ENCODE results near the gene IHH.

The IHH gene

GRCh38 chr2:219099329-219099728 is 38.6 kb upstream of the IHH start:
- DNase-seq = no peak
- Mint-ChIP-seq H3K36me3 (ENCODE audit: low read depth) (no peaks in the 10 kb centered on the region), H3K4me3 (no peak overlapping the region)

GRCh38 chr2:219095406-219095935 is 34.8 kb upstream of the IHH start:
- Mint-ChIP-seq H3K9me3 (no peaks in the 10 kb centered on the region), H3K4me3 (no peak overlapping the region), H3K27me3 (ENCODE audit: low read depth, poor library complexity) (no peaks in the 10 kb centered on the region), H3K27ac (no peak overlapping the region), H3K4me1 (no peaks in the 10 kb centered on the region), H3K36me3 (ENCODE audit: low read depth) (no peaks in the 10 kb centered on the region)
- TF ChIP-seq CTCF (IDR thresholded peaks at IDR 0.05) = no peak
- no peak for DNase-seq

More at GRCh38 chr2:219099329-219099728, 38.6 kb upstream of the IHH start:
- no peak for TF ChIP-seq CTCF (IDR thresholded peaks at IDR 0.05)
- Mint-ChIP-seq H3K27ac (no peak overlapping the region), H3K27me3 (ENCODE audit: low read depth, poor library complexity) (peaks cover 2% of the 10 kb centered on the region), H3K9me3 (no peaks in the 10 kb centered on the region), H3K4me1 (no peaks in the 10 kb centered on the region)

GRCh38 chr2:219094171-219094570 is 33.5 kb upstream of the IHH start:
- TF ChIP-seq CTCF (IDR thresholded peaks at IDR 0.05) = no peak
- Mint-ChIP-seq H3K27me3 (ENCODE audit: low read depth, poor library complexity) (no peaks in the 10 kb centered on the region), H3K9me3 (peaks cover 3% of the 10 kb centered on the region), H3K27ac (no peak overlapping the region), H3K4me1 (no peaks in the 10 kb centered on the region), H3K4me3 (no peak overlapping the region), H3K36me3 (ENCODE audit: low read depth) (peaks cover 4% of the 10 kb centered on the region)
- DNase-seq = no peak

- Mint-ChIP-seq H3K4me1 (peaks cover 20% of the 10 kb centered on the region), H3K4me3 (no peak overlapping the region), H3K27me3 (ENCODE audit: low read depth, poor library complexity) (peaks cover 3% of the 10 kb centered on the region), H3K36me3 (ENCODE audit: low read depth) (peaks cover 10% of the 10 kb centered on the region), H3K9me3 (peaks cover 9% of the 10 kb centered on the region), H3K27ac (no peak overlapping the region)
- TF ChIP-seq CTCF (IDR thresholded peaks at IDR 0.05) = no peak
- no peak for DNase-seq
These were observed 29.9 kb upstream of the IHH start for GRCh38 chr2:219090436-219091299.

GRCh38 chr2:219089330-219089729 is 28.6 kb upstream of the IHH start:
- Mint-ChIP-seq H3K27me3 (ENCODE audit: low read depth, poor library complexity) (peaks cover 6% of the 10 kb centered on the region), H3K27ac (no peak overlapping the region), H3K9me3 (peaks cover 9% of the 10 kb centered on the region), H3K4me3 (no peak overlapping the region), H3K36me3 (ENCODE audit: low read depth) (peaks cover 10% of the 10 kb centered on the region), H3K4me1 (peaks cover 24% of the 10 kb centered on the region)
- DNase-seq = no peak
- no peak for TF ChIP-seq CTCF (IDR thresholded peaks at IDR 0.05)
